Spleen (tissue), 7 donors: ENCODE results near the gene SIRT5.

ENCODE experiments used
- CTCF ChIP-seq, 11 experiments: fragments of 200-600 bp in 7 of 11; fragments of 450-650 bp in 4 of 11; sonication (generic) in 4 of 11; IDR thresholded peaks in 8 of 11; conservative IDR thresholded peaks in 3 of 11; 1 replicate in 7 of 11; 2 replicates in 4 of 11; pipeline versions ENCODE4 v1.4.0 to v1.8.0; 2016 to 2021; ENCODE audit warnings: antibody characterized with exemption in 11 of 11, inconsistent platforms in 4 of 11, mild to moderate bottlenecking in 1 of 11
- POLR2A ChIP-seq, 3 donors: fragments of 450-650 bp; IDR thresholded peaks; one replicate each; pipeline ENCODE4 v1.5.1; 2017; ENCODE audit warnings: antibody characterized with exemption in 3 of 3, mild to moderate bottlenecking in 1 of 3
- donor health status: DM: no; HTN: no; CAD: no; lungs with moderate emphysema.
- donor health status: DM: no; HTN: no; CAD: no.
- donor health status: DM: no; HTN: no; CAD: no.

GRCh38 chr6:13614126-13614925, 39.9 kb downstream of the SIRT5 start:
- TF ChIP-seq CTCF (IDR thresholded peaks at IDR 0.05 in 8 of 11, conservative IDR thresholded peaks at IDR 0.05 in 3 of 11) = no peak
- no peak for TF ChIP-seq POLR2A (IDR thresholded peaks at IDR 0.05)
